Lower leg skin (tissue), 3 donors: ENCODE measurements around the gene ARNT2.

ENCODE experiments used
- CTCF ChIP-seq, 3 donors: fragments of 450-650 bp; IDR thresholded peaks; one replicate each; pipeline ENCODE4 v1.5.1; 2016; ENCODE audit warnings: antibody characterized with exemption in 3 of 3, mild to moderate bottlenecking in 3 of 3, moderate library complexity in 2 of 3
- POLR2A ChIP-seq, 2 donors: fragments of 450-650 bp; IDR thresholded peaks; one replicate each; pipeline ENCODE4 v1.6.1; 2016 to 2017; ENCODE audit warnings: antibody characterized with exemption in 2 of 2, mild to moderate bottlenecking in 1 of 2, moderate library complexity in 1 of 2

- TF ChIP-seq POLR2A (IDR thresholded peaks at IDR 0.05) = no peak
- TF ChIP-seq CTCF (IDR thresholded peaks at IDR 0.05) = no peak
These were observed 73.9 kb downstream of the ARNT2 start for GRCh38 chr15:80478075-80478474.
